Erythroblast (primary cell): Measurements from ENCODE around the gene METTL6.

ENCODE experiments used
- GATA1 ChIP-seq: IDR thresholded peaks from 2 replicates; pipeline ENCODE4 v1.6.1; 2011; ENCODE audit warnings: low read depth, mild to moderate bottlenecking, control low read depth, low read length, moderate library complexity
- POLR2A ChIP-seq: IDR thresholded peaks from 2 replicates; pipeline ENCODE4 v1.6.1; 2011; ENCODE audit warnings: mild to moderate bottlenecking, low read length

DNA sequence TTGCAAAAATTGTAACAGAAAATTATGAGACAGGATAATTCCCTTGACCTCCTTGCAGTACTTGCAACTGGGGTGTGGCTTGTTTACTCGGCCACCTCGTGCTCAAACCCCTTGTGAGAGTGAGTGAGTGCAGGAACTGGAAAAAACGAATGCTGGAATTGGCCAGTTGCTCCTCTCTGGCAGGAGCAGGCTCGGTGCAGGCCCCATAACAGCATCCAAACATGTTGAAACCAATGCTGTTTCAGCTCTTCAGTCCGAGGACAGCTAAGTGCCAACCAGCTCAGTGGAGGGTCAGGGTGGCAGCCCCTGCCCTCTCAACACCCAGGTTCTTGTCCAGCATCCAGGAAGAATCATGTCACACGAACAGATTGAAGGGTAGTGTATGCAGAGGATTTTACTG is 36.9 kb downstream of the METTL6 start:
- TF ChIP-seq POLR2A (no peak), GATA1 (no peak)
